Endodermal cell (in vitro differentiated cells): Measurements from ENCODE around the gene UNC5C. TPM values are rescaled to one million over a fixed set of nuclear protein-coding genes. Genes with fewer than 3 reads are reported as not detected.

ENCODE experiments used
- DNase-seq: peaks from one replicate; pipeline ENCODE4 v3.0.0-alpha.2; 2017
- H3K27ac ChIP-seq: 2 replicates; pipeline ENCODE4 v1.5.1; 2013; ENCODE audit warnings: mild to moderate bottlenecking, low read depth, low read length, moderate library complexity
- H3K27me3 ChIP-seq: 2 replicates; pipeline ENCODE4 v1.6.1; 2013; ENCODE audit warnings: mild to moderate bottlenecking, low read length, moderate library complexity; ENCODE audit not compliant: insufficient read depth, control insufficient read depth, poor library complexity, severe bottlenecking
- H3K36me3 ChIP-seq: 2 replicates; pipeline ENCODE4 v1.7.0; 2013; ENCODE audit warnings: mild to moderate bottlenecking, low read length, moderate library complexity; ENCODE audit not compliant: control insufficient read depth, insufficient read depth
- H3K4me1 ChIP-seq: one replicate; pipeline ENCODE4 v1.7.0; 2013; ENCODE audit warnings: low read length; ENCODE audit not compliant: control insufficient read depth, insufficient read depth
- H3K4me3 ChIP-seq: 2 replicates; pipeline ENCODE4 v1.5.1; 2013; ENCODE audit warnings: mild to moderate bottlenecking, low read length, moderate library complexity
- H3K9ac ChIP-seq: 2 replicates; pipeline ENCODE4 v1.6.1; 2013; ENCODE audit warnings: mild to moderate bottlenecking, low read length, moderate library complexity; ENCODE audit not compliant: poor library complexity, severe bottlenecking; ENCODE audit errors: extremely low read depth
- H3K9me3 ChIP-seq: 2 replicates; pipeline ENCODE4 v1.6.1; 2013; ENCODE audit warnings: mild to moderate bottlenecking, low read length, moderate library complexity; ENCODE audit not compliant: control insufficient read depth
- H3K27ac Mint-ChIP-seq: 2 replicates; pipeline ENCODE4 v1.8.0; 2020; ENCODE audit warnings: mixed read lengths
- H3K27me3 Mint-ChIP-seq: 2 replicates; pipeline ENCODE4 v1.8.0; 2021; ENCODE audit warnings: mild to moderate bottlenecking, mixed read lengths; ENCODE audit not compliant: insufficient read depth
- H3K36me3 Mint-ChIP-seq: 2 replicates; pipeline ENCODE4 v1.8.0; 2020; ENCODE audit warnings: low read depth, mixed read lengths
- H3K4me1 Mint-ChIP-seq: 2 replicates; pipeline ENCODE4 v1.8.0; 2020; ENCODE audit warnings: mixed read lengths
- H3K4me3 Mint-ChIP-seq: 2 replicates; pipeline ENCODE4 v1.8.0; 2020; ENCODE audit warnings: mild to moderate bottlenecking, moderate library complexity, mixed read lengths
- H3K9me3 Mint-ChIP-seq: 2 replicates; pipeline ENCODE4 v1.8.0; 2020; ENCODE audit warnings: mild to moderate bottlenecking, mixed read lengths
- CTCF ChIP-seq: fragments of 200-600 bp; sonication (generic); conservative IDR thresholded peaks from 2 replicates; pipeline ENCODE4 v1.5.0; 2021; ENCODE audit warnings: antibody characterized with exemption, mild to moderate bottlenecking
- WGBS, 2 experiments: methylation state at CpG; one replicate each; pipeline versions ENCODE4 v1.1.5 to v1.1.7; 2013; ENCODE audit warnings: missing lambda C conversion rate in 2 of 2, mixed read lengths in 1 of 2; ENCODE audit not compliant: insufficient coverage in 1 of 2, insufficient read length in 1 of 2; 5-methylcytosine and 5-hydroxymethylcytosine counted together
- total RNA-seq, 2 donors: library from RNA; stranded (reverse); fragmentation: NEBNext Ultra II Directional in 1 of 2; extraction: Animal tissue kit (Norgen Biotek cat#: 25700) in 1 of 2; gene quantifications; 2 replicates in 1 of 2; 3 replicates in 1 of 2; pipeline ENCODE4 v1.2.1, GENCODE V29; 2021

Gene UNC5C
- total RNA-seq, 2 donors from 2014 or later, result 2.0 to 7.2 TPM

- H3K27me3 ChIP-seq, result peaks cover 32% of the 10 kb centered on the region
- peaks cover 63% of the 10 kb centered on the region for H3K27me3 Mint-ChIP-seq
- no peak overlapping the region for H3K9ac ChIP-seq
- H3K27ac ChIP-seq, result no peak overlapping the region
- peaks cover 3% of the 10 kb centered on the region for H3K4me1 ChIP-seq
- 60% methylated on average over 6 of the region's 6 CpGs for WGBS, 2 experiments
- H3K4me1 Mint-ChIP-seq, result peaks cover 28% of the 10 kb centered on the region
- no peak for TF ChIP-seq CTCF
- no peaks in the 10 kb centered on the region for H3K9me3 Mint-ChIP-seq
- H3K27ac Mint-ChIP-seq, result no peak overlapping the region
- DNase-seq, result no peak
- H3K4me3 Mint-ChIP-seq, result peak overlapping the region; percentile 80
- H3K9me3 ChIP-seq, result no peaks in the 10 kb centered on the region
- no peaks in the 10 kb centered on the region for H3K36me3 ChIP-seq
- peak overlapping the region; percentile 86 for H3K4me3 ChIP-seq
- no peaks in the 10 kb centered on the region for H3K36me3 Mint-ChIP-seq
Observed at GRCh38 chr4:95550115-95550987, 1.6 kb upstream of the UNC5C start.

GRCh38 chr4:95549246-95550114, 707 bp upstream of the UNC5C start:
- peak; percentile 86 for DNase-seq
- H3K9me3 Mint-ChIP-seq, result no peaks in the 10 kb centered on the region
- Histone ChIP-seq H3K9ac (peak overlapping the region; percentile 47), H3K36me3 (no peaks in the 10 kb centered on the region), H3K4me1 (peaks cover 3% of the 10 kb centered on the region), H3K9me3 (no peaks in the 10 kb centered on the region), H3K4me3 (peak overlapping the region; percentile 86), H3K27ac (peak overlapping the region; percentile 88), H3K27me3 (peaks cover 38% of the 10 kb centered on the region)
- H3K4me1 Mint-ChIP-seq, result peaks cover 33% of the 10 kb centered on the region
- no peak for TF ChIP-seq CTCF
- H3K36me3 Mint-ChIP-seq, result no peaks in the 10 kb centered on the region
- peaks cover 63% of the 10 kb centered on the region for H3K27me3 Mint-ChIP-seq
- peak overlapping the region; percentile 58 for H3K27ac Mint-ChIP-seq
- 1 to 2% methylated on average over 27 to 64 of the region's 64 CpGs for WGBS, 2 experiments
- H3K4me3 Mint-ChIP-seq, result peak overlapping the region; percentile 80

GRCh38 chr4:95547715-95548471, 880 bp downstream of the UNC5C start:
- Histone ChIP-seq H3K9ac (peak overlapping the region; percentile 26), H3K4me1 (peaks cover 3% of the 10 kb centered on the region), H3K27me3 (peaks cover 54% of the 10 kb centered on the region), H3K27ac (no peak overlapping the region), H3K9me3 (no peaks in the 10 kb centered on the region), H3K36me3 (no peaks in the 10 kb centered on the region), H3K4me3 (peak overlapping the region; percentile 86)
- 1 to 2% methylated on average over 16 to 41 of the region's 41 CpGs for WGBS, 2 experiments
- H3K36me3 Mint-ChIP-seq, result no peaks in the 10 kb centered on the region
- H3K27ac Mint-ChIP-seq, result no peak overlapping the region
- peak overlapping the region; percentile 80 for H3K4me3 Mint-ChIP-seq
- no peaks in the 10 kb centered on the region for H3K9me3 Mint-ChIP-seq
- peaks cover 74% of the 10 kb centered on the region for H3K27me3 Mint-ChIP-seq
- DNase-seq, result peak; percentile 68
- peaks cover 38% of the 10 kb centered on the region for H3K4me1 Mint-ChIP-seq
- no peak for TF ChIP-seq CTCF
